Left kidney (tissue), 2 donors: Measurements from ENCODE around the gene EIF4H. TPM values are rescaled to one million over a fixed set of nuclear protein-coding genes. Genes with fewer than 3 reads are reported as not detected.
"Not testable (repeated sequence)": the region's sequence is repeated elsewhere in the genome, so short reads cannot be mapped to it uniquely, and the experiment has no call there.

Experiments
- DNase-seq: peaks from one replicate; pipeline ENCODE4 v3.0.0-alpha.2; 2013
- polyA plus RNA-seq: library from polyadenylated mRNA; unstranded; fragments of 120-200 nt; gene quantifications from one replicate; pipeline ENCODE4 v1.2.1, GENCODE V29; 2013; ENCODE audit not compliant: insufficient read length

The EIF4H gene
- polyA plus RNA-seq, 1 donor, result 294 TPM

DNA sequence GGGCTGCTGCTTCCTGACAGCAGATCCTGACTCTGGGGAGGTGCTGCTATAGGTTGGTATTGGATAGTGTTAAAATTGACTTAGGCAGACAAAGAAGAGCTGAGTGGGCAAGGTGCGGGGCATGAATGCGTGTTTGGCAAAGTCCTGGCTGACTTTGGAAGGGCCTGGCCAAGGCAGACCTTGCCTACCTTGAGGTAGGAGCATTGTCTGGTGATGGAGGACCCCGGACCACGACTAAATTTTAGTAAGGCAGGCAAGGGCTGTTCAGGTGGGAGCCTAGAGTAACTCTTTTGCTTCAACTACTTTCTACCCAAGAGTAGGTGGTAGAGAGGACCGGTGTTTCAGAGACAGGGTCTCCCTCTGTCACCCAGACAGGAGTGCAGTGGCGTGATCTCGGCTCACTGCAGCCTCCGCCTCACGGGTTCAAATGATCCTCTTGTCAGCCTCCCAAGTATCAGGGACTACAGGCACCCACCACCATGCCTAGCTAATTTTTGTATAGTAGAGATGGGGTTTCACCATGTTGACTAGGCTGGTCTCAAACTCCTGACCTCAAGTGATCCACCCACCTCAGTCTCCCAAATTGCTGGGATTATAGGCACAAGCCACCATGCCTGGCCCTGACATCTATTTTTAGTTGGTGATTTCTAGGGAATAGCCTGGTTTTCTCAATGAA is 23.4 kb downstream of the EIF4H start:
- no peak for DNase-seq

- no peak for DNase-seq
Measured at GRCh38 chr7:74199551-74200355, 25.6 kb downstream of the EIF4H start.

DNA sequence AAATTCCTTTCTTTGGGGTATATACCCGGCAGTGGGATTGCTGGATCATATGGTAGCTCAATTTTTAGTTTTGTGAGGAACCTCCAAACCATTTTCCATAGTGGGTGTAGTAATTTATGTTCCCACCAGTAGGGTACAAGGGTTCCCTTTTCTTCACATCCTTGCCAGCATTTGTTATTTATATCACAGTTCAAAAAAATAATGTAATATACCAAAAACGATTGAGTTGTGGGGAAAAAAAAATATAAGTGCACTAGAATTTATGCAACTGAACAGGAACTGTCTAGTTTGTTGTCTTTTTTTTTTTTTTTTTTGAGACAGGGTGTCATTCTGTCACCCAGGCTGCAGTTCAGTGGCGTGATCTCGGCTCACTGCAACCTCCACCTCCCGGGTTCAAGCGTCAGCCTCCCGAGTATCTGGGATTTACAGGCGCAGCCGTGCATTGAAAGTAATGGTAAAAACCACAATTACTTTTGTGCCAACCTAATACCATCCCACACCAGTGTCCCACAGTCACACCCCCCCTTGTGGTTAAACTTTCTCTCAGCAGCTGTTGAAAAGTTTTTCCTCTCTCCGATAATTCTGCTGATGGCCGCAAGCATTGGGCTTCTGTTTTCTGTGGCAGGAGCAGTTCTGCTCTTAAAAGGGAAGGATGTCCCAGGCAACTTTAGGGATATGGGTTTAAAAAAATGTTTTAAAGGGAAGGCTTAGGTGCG is 28.8 kb downstream of the EIF4H start:
- peak; percentile 49 for DNase-seq

- DNase-seq, result no peak
Measured at GRCh38 chr7:74203956-74204618, 29.9 kb downstream of the EIF4H start.

GRCh38 chr7:74206052-74206451 is 31.9 kb downstream of the EIF4H start:
- DNase-seq, result not testable (repeated sequence)

DNA sequence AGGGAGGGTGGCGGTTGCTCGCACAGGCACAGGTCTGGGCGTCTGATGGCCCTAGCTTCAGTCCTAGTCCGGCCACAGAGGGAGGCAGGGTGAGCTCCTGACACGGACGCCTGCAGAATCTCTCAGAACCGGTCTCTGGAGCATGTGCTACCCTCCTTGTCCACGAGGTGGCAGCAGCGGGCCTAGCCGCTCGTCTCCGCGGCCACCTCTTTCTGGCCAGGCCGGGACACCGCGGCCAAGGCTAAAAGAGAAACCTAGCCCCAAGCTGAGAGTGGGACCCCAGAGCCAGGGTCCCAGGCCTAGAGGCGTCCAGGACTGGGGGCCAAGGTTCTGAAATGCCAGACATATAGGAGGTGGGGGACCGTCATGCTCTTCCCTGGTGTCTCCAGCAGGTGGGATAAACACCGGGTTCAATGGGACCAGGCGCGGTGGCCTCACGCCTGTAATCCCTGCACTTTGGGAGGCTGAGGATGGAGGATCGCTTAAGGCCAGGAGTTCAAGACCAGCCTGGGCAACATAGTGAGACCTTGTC is 32.5 kb downstream of the EIF4H start:
- peak; percentile 67 for DNase-seq

GRCh38 chr7:74207586-74207985 is 33.4 kb downstream of the EIF4H start:
- no peak for DNase-seq

DNA sequence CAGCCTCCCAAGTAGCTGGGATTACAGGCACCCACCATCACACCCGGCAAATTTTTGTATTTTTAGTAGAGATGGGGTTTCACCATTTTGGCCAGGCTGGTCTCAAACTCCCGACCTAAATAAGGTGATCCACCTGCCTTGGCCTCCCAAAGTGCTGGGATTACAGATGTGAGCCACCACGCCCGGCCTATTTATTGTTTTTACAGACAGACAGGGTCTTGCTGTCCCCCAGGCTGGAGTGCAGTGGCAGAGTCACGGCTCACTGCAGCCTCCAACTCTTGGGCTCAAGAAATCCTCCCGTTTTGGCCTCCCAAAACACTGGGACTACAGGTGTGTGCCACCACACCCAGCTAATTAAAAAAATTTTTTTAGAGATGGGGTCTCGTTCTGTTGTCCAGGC is 34.1 kb downstream of the EIF4H start:
- DNase-seq, result not testable (repeated sequence)

- DNase-seq, result no peak
Measured at GRCh38 chr7:74212661-74213060, 38.5 kb downstream of the EIF4H start.

GRCh38 chr7:74214816-74215630 is 40.9 kb downstream of the EIF4H start:
- DNase-seq, result no peak

GRCh38 chr7:74215921-74216320 is 41.8 kb downstream of the EIF4H start:
- DNase-seq, result no peak

- no peak for DNase-seq
Measured at GRCh38 chr7:74216361-74216761, 42.2 kb downstream of the EIF4H start.

- DNase-seq, result no peak
Measured at GRCh38 chr7:74217455-74218342, 43.5 kb downstream of the EIF4H start.

- DNase-seq, result no peak
Measured at GRCh38 chr7:74218343-74218698, 44.2 kb downstream of the EIF4H start.

GRCh38 chr7:74219416-74219815 is 45.3 kb downstream of the EIF4H start:
- no peak for DNase-seq

DNA sequence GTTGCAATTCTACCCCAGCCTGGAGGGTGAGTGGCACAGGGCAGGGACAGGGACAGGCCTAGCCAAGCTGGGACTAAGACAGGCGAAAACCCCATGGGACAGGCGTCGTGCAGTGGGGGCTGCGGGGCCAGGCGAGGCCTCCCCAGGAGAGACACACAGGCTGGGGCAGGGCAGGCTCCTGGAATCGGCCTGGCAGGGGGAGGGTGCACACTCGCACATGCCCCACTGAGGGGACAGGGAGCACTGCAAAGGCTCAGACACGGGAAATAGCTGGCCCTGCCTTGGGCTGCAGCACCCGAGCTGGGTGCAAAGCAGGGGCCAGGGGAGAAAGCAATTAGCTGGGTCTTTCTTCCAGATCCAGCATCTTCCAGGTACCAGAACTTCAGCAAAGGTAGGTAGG is 46.1 kb downstream of the EIF4H start:
- no peak for DNase-seq

DNA sequence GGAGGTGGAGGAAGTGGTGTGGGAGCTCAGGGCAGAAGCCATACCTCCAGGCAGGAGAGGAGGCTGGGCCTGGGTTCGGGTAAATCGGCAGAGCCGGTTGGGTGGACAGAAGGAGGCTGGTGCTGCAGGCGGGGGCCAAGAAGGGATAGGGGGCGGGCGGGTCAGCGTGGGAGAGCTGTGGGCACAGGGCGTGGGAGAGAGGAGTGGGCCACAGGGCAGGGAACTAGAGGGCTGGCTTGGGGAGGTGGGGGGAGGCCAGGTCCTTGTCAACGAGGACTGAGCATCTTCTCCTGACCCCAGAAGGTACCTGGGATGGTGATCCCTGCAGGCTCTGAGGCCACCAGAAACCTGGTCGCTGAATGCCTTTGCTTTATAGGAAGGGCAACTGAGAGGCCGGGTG is 47.6 kb downstream of the EIF4H start:
- DNase-seq, result no peak

GRCh38 chr7:74222851-74223710 is 48.9 kb downstream of the EIF4H start:
- DNase-seq, result no peak
